Measurements from ENCODE around the gene HEXA. TPM values are rescaled to one million over a fixed set of nuclear protein-coding genes. Genes with fewer than 3 reads are reported as not detected.

The HEXA gene
- polyA plus RNA-seq, 1 donor (not counting 4 experiments of a cell fraction or from before 2014, with no cell fraction given): 53.5 TPM

DNA sequence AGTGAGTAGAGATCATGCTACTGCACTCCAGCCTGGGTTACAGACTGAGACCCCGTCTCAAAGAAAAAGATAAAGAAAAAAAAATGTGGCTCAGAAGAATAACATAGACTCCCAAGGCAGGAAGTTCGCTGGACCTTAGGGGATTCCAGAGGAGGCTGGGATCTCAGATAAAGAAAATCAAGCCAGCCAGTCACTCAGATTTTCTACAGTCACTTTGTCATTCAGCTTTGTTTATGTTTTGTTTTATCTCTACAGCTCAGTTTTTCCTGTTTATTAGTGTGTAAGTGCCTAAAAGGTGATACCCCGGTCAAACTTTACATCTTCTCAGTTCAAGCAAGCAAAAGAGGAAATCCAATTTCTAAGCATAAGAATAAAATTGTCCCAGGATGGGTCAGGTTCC is 28.5 kb upstream of the HEXA start:
- H3K9me3 ChIP-seq (ENCODE audit: control insufficient read depth, low read depth, low read length): no peaks in the 10 kb centered on the region
- H3K79me2 ChIP-seq (ENCODE audit: control insufficient read depth, insufficient read depth, low read length): no peaks in the 10 kb centered on the region
- DNase-seq (ENCODE audit: low read depth, low spot score) (no peak), FAIRE-seq (no peak)
- no peak overlapping the region for H2AFZ ChIP-seq (ENCODE audit: control insufficient read depth, low read length)
- H3K4me2 ChIP-seq (ENCODE audit: control insufficient read depth, extremely low read depth, insufficient read depth, low read depth, low read length): no peak overlapping the region
- dilution Hi-C loops (cut with MboI; ENCODE audit: extremely low pct_ligation_motif_present, low sequenced_read_pairs): no loop called here
- H3K9ac ChIP-seq (ENCODE audit: control insufficient read depth, extremely low read depth, insufficient read depth, low read length): no peak overlapping the region
- TF ChIP-seq EZH2 (IDR thresholded peaks at IDR 0.05; ENCODE audit: low read length): no peak
- TF ChIP-seq, protein P1, sequence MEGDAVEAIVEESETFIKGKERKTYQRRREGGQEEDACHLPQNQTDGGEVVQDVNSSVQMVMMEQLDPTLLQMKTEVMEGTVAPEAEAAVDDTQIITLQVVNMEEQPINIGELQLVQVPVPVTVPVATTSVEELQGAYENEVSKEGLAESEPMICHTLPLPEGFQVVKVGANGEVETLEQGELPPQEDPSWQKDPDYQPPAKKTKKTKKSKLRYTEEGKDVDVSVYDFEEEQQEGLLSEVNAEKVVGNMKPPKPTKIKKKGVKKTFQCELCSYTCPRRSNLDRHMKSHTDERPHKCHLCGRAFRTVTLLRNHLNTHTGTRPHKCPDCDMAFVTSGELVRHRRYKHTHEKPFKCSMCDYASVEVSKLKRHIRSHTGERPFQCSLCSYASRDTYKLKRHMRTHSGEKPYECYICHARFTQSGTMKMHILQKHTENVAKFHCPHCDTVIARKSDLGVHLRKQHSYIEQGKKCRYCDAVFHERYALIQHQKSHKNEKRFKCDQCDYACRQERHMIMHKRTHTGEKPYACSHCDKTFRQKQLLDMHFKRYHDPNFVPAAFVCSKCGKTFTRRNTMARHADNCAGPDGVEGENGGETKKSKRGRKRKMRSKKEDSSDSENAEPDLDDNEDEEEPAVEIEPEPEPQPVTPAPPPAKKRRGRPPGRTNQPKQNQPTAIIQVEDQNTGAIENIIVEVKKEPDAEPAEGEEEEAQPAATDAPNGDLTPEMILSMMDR (optimal IDR thresholded peaks at IDR 0.05 in 1 of 3, IDR thresholded peaks at IDR 0.05 in 1 of 3, conservative IDR thresholded peaks at IDR 0.05 in 1 of 3; ENCODE audit: extremely low read depth in 1 of 3, insufficient read depth in 2 of 3, low read length in 3 of 3): no peak
- no peak overlapping the region for H3K4me3 ChIP-seq (ENCODE audit: control insufficient read depth in 2 of 3, extremely low read depth in 1 of 3, insufficient read depth in 2 of 3, low read depth in 1 of 3, low read length in 3 of 3)
- no peaks in the 10 kb centered on the region for H4K20me1 ChIP-seq (ENCODE audit: control insufficient read depth, extremely low read depth, insufficient read depth, low read length)
- H3K27ac ChIP-seq (ENCODE audit: control insufficient read depth, insufficient read depth, low read length): no peak overlapping the region
- H3K4me1 ChIP-seq (ENCODE audit: control insufficient read depth, extremely low read depth, insufficient read depth, low read length): no peaks in the 10 kb centered on the region
- peaks cover 11% of the 10 kb centered on the region for H3K27me3 ChIP-seq (ENCODE audit: control insufficient read depth, extremely low read depth, insufficient read depth, low read length)
- H3K36me3 ChIP-seq (ENCODE audit: control insufficient read depth in 2 of 2, extremely low read depth in 1 of 2, insufficient read depth in 2 of 2, low read length in 2 of 2): no peaks in the 10 kb centered on the region
- H3K9me1 ChIP-seq (ENCODE audit: control insufficient read depth, extremely low read depth, insufficient read depth, low read length): no peaks in the 10 kb centered on the region

GRCh38 chr15:72402726-72403125 is 26.9 kb upstream of the HEXA start:
- DNase-seq (ENCODE audit: low read depth, low spot score) (no peak), FAIRE-seq (no peak)
- Histone ChIP-seq H3K27ac (ENCODE audit: control insufficient read depth, insufficient read depth, low read length) (no peak overlapping the region), H3K79me2 (ENCODE audit: control insufficient read depth, insufficient read depth, low read length) (no peaks in the 10 kb centered on the region), H3K4me2 (ENCODE audit: control insufficient read depth, extremely low read depth, insufficient read depth, low read depth, low read length) (no peak overlapping the region), H3K9me1 (ENCODE audit: control insufficient read depth, extremely low read depth, insufficient read depth, low read length) (no peaks in the 10 kb centered on the region), H3K27me3 (ENCODE audit: control insufficient read depth, extremely low read depth, insufficient read depth, low read length) (peaks cover 4% of the 10 kb centered on the region), H2AFZ (ENCODE audit: control insufficient read depth, low read length) (no peak overlapping the region), H4K20me1 (ENCODE audit: control insufficient read depth, extremely low read depth, insufficient read depth, low read length) (no peaks in the 10 kb centered on the region), H3K4me1 (ENCODE audit: control insufficient read depth, extremely low read depth, insufficient read depth, low read length) (no peaks in the 10 kb centered on the region), H3K4me3 (ENCODE audit: control insufficient read depth in 2 of 3, extremely low read depth in 1 of 3, insufficient read depth in 2 of 3, low read depth in 1 of 3, low read length in 3 of 3) (no peak overlapping the region), H3K9ac (ENCODE audit: control insufficient read depth, extremely low read depth, insufficient read depth, low read length) (no peak overlapping the region), H3K9me3 (ENCODE audit: control insufficient read depth, low read depth, low read length) (no peaks in the 10 kb centered on the region), H3K36me3 (ENCODE audit: control insufficient read depth in 2 of 2, extremely low read depth in 1 of 2, insufficient read depth in 2 of 2, low read length in 2 of 2) (no peaks in the 10 kb centered on the region)
- dilution Hi-C loops (cut with MboI; ENCODE audit: extremely low pct_ligation_motif_present, low sequenced_read_pairs): no loop called here
- TF ChIP-seq, protein P1 (optimal IDR thresholded peaks at IDR 0.05 in 1 of 3, IDR thresholded peaks at IDR 0.05 in 1 of 3, conservative IDR thresholded peaks at IDR 0.05 in 1 of 3; ENCODE audit: extremely low read depth in 1 of 3, insufficient read depth in 2 of 3, low read length in 3 of 3): no peak
- no peak for TF ChIP-seq EZH2 (IDR thresholded peaks at IDR 0.05; ENCODE audit: low read length)

Data from keratinocyte (primary cell).